KOPT-K1 (cell line): ENCODE data around the gene KCNH1.
"Not testable (repeated sequence)": the region's sequence is repeated elsewhere in the genome, so short reads cannot be mapped to it uniquely, and the experiment has no call there.

Experiments used
- H3K27ac ChIP-seq: fragments of 200-600 bp; sonication (generic); 2 replicates; pipeline ENCODE4 v1.5.1; 2016; ENCODE audit warnings: antibody characterized with exemption, mild to moderate bottlenecking, low read depth, low read length; ENCODE audit not compliant: poor library complexity, severe bottlenecking
- H3K36me3 ChIP-seq: fragments of 200-600 bp; sonication (generic); 2 replicates; pipeline ENCODE4 v1.5.1; 2017; ENCODE audit warnings: antibody characterized with exemption, mild to moderate bottlenecking, low read length, moderate library complexity; ENCODE audit not compliant: insufficient read depth
- H3K9me3 ChIP-seq: fragments of 200-600 bp; sonication (generic); 2 replicates; pipeline ENCODE4 v1.5.1; 2017; ENCODE audit warnings: antibody characterized with exemption, low read length, mild to moderate bottlenecking; ENCODE audit not compliant: insufficient read depth, poor library complexity, severe bottlenecking

The KCNH1 gene

GRCh38 chr1:210669951-210670350 is 464.0 kb downstream of the KCNH1 start:
- Histone ChIP-seq H3K9me3 (no peaks in the 10 kb centered on the region), H3K27ac (no peak overlapping the region), H3K36me3 (no peaks in the 10 kb centered on the region)

- H3K27ac ChIP-seq = no peak overlapping the region
- H3K36me3 ChIP-seq = no peaks in the 10 kb centered on the region
- no peaks in the 10 kb centered on the region for H3K9me3 ChIP-seq
These were observed 470.0 kb downstream of the KCNH1 start for GRCh38 chr1:210663730-210664573.

- H3K36me3 ChIP-seq = no peaks in the 10 kb centered on the region
- H3K9me3 ChIP-seq = no peaks in the 10 kb centered on the region
- H3K27ac ChIP-seq = no peak overlapping the region
These were observed 471.5 kb downstream of the KCNH1 start for GRCh38 chr1:210662291-210663050.

- H3K27ac ChIP-seq, H3K36me3 ChIP-seq, H3K9me3 ChIP-seq: not testable (repeated sequence)
These were observed 472.4 kb downstream of the KCNH1 start for GRCh38 chr1:210661520-210661919.

- no peaks in the 10 kb centered on the region for H3K36me3 ChIP-seq
- H3K27ac ChIP-seq = no peak overlapping the region
- H3K9me3 ChIP-seq = peaks cover 4% of the 10 kb centered on the region
These were observed 476.1 kb downstream of the KCNH1 start for GRCh38 chr1:210657806-210658205.

GRCh38 chr1:210655511-210655910 is 478.4 kb downstream of the KCNH1 start:
- H3K27ac ChIP-seq = no peak overlapping the region
- H3K36me3 ChIP-seq = no peaks in the 10 kb centered on the region
- peaks cover 4% of the 10 kb centered on the region for H3K9me3 ChIP-seq

- H3K27ac ChIP-seq = no peak overlapping the region
- H3K36me3 ChIP-seq = no peaks in the 10 kb centered on the region
- peaks cover 4% of the 10 kb centered on the region for H3K9me3 ChIP-seq
These were observed 479.6 kb downstream of the KCNH1 start for GRCh38 chr1:210654176-210654981.

- H3K36me3 ChIP-seq = no peaks in the 10 kb centered on the region
- peaks cover 4% of the 10 kb centered on the region for H3K9me3 ChIP-seq
These were observed 480.2 kb downstream of the KCNH1 start for GRCh38 chr1:210653771-210654170.

GRCh38 chr1:210652329-210652954 is 481.5 kb downstream of the KCNH1 start:
- Histone ChIP-seq H3K36me3 (no peaks in the 10 kb centered on the region), H3K9me3 (peaks cover 4% of the 10 kb centered on the region), H3K27ac (no peak overlapping the region)

More at GRCh38 chr1:210653771-210654170, 480.2 kb downstream of the KCNH1 start:
- no peak overlapping the region for H3K27ac ChIP-seq

- H3K36me3 ChIP-seq = no peaks in the 10 kb centered on the region
- no peak overlapping the region for H3K27ac ChIP-seq
- H3K9me3 ChIP-seq = peaks cover 4% of the 10 kb centered on the region
These were observed 483.5 kb downstream of the KCNH1 start for GRCh38 chr1:210650403-210650802.

- Histone ChIP-seq H3K27ac (no peak overlapping the region), H3K36me3 (no peaks in the 10 kb centered on the region), H3K9me3 (peaks cover 2% of the 10 kb centered on the region)
These were observed 485.2 kb downstream of the KCNH1 start for GRCh38 chr1:210648588-210649269.

GRCh38 chr1:210647406-210648333 is 486.3 kb downstream of the KCNH1 start:
- Histone ChIP-seq H3K36me3 (no peaks in the 10 kb centered on the region), H3K27ac (no peak overlapping the region), H3K9me3 (no peaks in the 10 kb centered on the region)

GRCh38 chr1:210646258-210646616 is 487.7 kb downstream of the KCNH1 start:
- no peaks in the 10 kb centered on the region for H3K9me3 ChIP-seq
- no peaks in the 10 kb centered on the region for H3K36me3 ChIP-seq
- no peak overlapping the region for H3K27ac ChIP-seq
